Sigmoid colon (tissue), 4 donors: Measurements from ENCODE around the gene DNAH6.

Experiments used
- EP300 ChIP-seq, 4 donors: sonication (generic); formaldehyde crosslinking; IDR thresholded peaks; one replicate each; pipeline ENCODE4 v1.6.1; 2017; ENCODE audit warnings: antibody characterized with exemption in 4 of 4
- POLR2A ChIP-seq, 2 donors: fragments of 450-650 bp; IDR thresholded peaks; one replicate each; pipeline ENCODE4 v1.6.1; 2016; ENCODE audit warnings: antibody characterized with exemption in 2 of 2, mild to moderate bottlenecking in 2 of 2, moderate library complexity in 2 of 2
- POLR2AphosphoS5 ChIP-seq, 4 donors: sonication (generic); formaldehyde crosslinking; IDR thresholded peaks; one replicate each; pipeline ENCODE4 v1.6.1; 2017; ENCODE audit warnings: antibody characterized with exemption in 4 of 4
- TF ChIP-seq, protein P1 (sequence below), 4 experiments: fragments of 450-650 bp in 3 of 4; fragments of 200-600 bp in 1 of 4; IDR thresholded peaks; one replicate each; pipeline ENCODE4 v1.5.1; 2016 to 2019; ENCODE audit warnings: antibody characterized with exemption in 4 of 4, mild to moderate bottlenecking in 3 of 4, moderate library complexity in 2 of 4

DNA sequence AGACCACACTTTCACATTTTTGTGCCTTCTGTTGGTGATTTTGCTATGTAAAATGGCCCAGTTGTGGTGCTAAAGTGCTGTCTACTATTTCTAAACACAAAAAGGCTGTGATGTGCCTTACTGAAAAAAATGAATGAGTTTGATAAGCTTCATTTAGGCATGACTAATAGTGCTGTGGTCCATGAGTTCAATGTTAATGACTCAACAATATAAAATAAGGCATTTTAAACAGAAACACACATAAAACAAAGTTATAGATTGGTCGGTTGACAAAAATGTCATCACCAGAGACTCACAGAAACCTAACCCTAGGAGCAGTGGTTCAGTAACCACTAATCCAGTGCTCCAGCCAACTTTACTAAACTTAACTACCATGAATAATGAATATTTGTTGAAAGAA lies 160.0 kb downstream of the DNAH6 start:
- TF ChIP-seq, protein P1, sequence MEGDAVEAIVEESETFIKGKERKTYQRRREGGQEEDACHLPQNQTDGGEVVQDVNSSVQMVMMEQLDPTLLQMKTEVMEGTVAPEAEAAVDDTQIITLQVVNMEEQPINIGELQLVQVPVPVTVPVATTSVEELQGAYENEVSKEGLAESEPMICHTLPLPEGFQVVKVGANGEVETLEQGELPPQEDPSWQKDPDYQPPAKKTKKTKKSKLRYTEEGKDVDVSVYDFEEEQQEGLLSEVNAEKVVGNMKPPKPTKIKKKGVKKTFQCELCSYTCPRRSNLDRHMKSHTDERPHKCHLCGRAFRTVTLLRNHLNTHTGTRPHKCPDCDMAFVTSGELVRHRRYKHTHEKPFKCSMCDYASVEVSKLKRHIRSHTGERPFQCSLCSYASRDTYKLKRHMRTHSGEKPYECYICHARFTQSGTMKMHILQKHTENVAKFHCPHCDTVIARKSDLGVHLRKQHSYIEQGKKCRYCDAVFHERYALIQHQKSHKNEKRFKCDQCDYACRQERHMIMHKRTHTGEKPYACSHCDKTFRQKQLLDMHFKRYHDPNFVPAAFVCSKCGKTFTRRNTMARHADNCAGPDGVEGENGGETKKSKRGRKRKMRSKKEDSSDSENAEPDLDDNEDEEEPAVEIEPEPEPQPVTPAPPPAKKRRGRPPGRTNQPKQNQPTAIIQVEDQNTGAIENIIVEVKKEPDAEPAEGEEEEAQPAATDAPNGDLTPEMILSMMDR (IDR thresholded peaks at IDR 0.05), result no peak
- TF ChIP-seq POLR2AphosphoS5 (IDR thresholded peaks at IDR 0.05), result no peak
- no peak for TF ChIP-seq POLR2A (IDR thresholded peaks at IDR 0.05)
- no peak for TF ChIP-seq EP300 (IDR thresholded peaks at IDR 0.05)
